Vagina (tissue), 2 donors: ENCODE results near the gene ZDHHC20. TPM values are rescaled to one million over a fixed set of nuclear protein-coding genes. Genes with fewer than 3 reads are reported as not detected.

Experiments used
- DNase-seq, 2 donors: peaks; one replicate each; pipeline ENCODE4 v3.0.0-alpha.2; 2017; ENCODE audit errors: extremely low spot score in 2 of 2
- H3K27ac ChIP-seq: fragments of 200-600 bp; sonication (generic); one replicate; pipeline ENCODE4 v1.5.1; 2019
- H3K27me3 ChIP-seq: fragments of 200-600 bp; sonication (generic); one replicate; pipeline ENCODE4 v1.5.1; 2019
- H3K36me3 ChIP-seq, 2 donors: fragments of 200-600 bp; sonication (generic); one replicate each; pipeline ENCODE4 v1.5.1; 2017 to 2019
- H3K4me1 ChIP-seq: fragments of 200-600 bp; sonication (generic); one replicate; pipeline ENCODE4 v1.5.1; 2019
- H3K4me3 ChIP-seq, 2 donors: fragments of 200-600 bp; sonication (generic); 1 replicate in 1 of 2; 2 replicates in 1 of 2; pipeline ENCODE4 v1.5.1; 2016 to 2019
- H3K9me3 ChIP-seq: fragments of 200-600 bp; sonication (generic); one replicate; pipeline ENCODE4 v1.5.1; 2019
- CTCF ChIP-seq, 3 experiments: fragments of 450-650 bp in 2 of 3; fragments of 200-600 bp in 1 of 3; sonication (generic) in 1 of 3; IDR thresholded peaks; one replicate each; pipeline ENCODE4 v1.5.1; 2017 to 2019; ENCODE audit warnings: antibody characterized with exemption in 3 of 3, mild to moderate bottlenecking in 2 of 3, moderate library complexity in 2 of 3
- POLR2A ChIP-seq, 2 donors: fragments of 450-650 bp; IDR thresholded peaks; one replicate each; pipeline ENCODE4 v1.6.1; 2017; ENCODE audit warnings: antibody characterized with exemption in 2 of 2, mild to moderate bottlenecking in 2 of 2, moderate library complexity in 2 of 2
- POLR2AphosphoS5 ChIP-seq, 2 donors: sonication (generic); formaldehyde crosslinking; IDR thresholded peaks; one replicate each; pipeline ENCODE4 v1.9.0; 2017; ENCODE audit warnings: antibody characterized with exemption in 2 of 2, mild to moderate bottlenecking in 2 of 2, low read depth in 1 of 2; ENCODE audit not compliant: insufficient read depth in 1 of 2
- intact Hi-C: fragments of 100-400 bp; cut with DNase I; formaldehyde crosslinking; loops from one replicate; pipeline ENCODE4 v1.15.1; 2023
- total RNA-seq: library from RNA; depleted of rRNA; stranded (reverse); fragments of >200 nt; gene quantifications from one replicate; pipeline ENCODE4 v1.2.3, GENCODE V29; 2016

The ZDHHC20 gene
- total RNA-seq, 1 donor from 2014 or later = 54.8 TPM

DNA sequence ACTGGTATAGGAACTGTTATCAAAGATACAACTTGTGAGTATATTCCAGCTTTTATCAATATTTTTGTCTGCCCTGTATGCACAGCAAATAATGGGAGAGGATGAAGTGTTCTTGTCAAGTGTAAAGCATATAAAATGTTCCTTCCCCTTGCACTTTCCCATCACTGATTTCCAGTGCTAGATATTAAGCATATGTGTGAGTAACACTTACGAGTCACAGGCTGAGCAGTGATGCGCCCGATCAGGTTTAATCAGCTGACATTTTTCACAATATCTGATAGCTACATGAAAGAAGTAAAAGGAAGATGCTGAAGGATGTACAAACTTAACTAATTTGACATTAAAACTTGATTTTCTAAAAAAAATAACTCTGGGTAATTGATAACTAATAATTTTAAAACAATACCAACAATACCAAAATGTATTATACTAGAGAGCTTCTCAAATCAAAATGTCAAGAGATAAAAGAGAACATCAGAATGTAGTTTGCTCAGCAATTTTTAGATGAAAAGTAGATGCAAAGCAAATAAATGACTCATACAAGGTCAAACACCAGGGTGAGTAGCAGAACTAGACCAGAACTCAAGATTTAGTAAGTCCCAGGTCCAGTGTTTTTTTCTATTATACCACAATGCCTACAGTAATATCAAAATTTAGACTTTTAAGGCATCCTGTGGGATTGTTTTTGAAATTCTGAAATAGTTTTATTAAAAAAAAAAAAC lies 56.4 kb downstream of the ZDHHC20 start:
- Histone ChIP-seq H3K4me1 (no peaks in the 10 kb centered on the region), H3K27ac (no peak overlapping the region), H3K4me3 (no peak overlapping the region), H3K27me3 (no peaks in the 10 kb centered on the region), H3K36me3 (no peaks in the 10 kb centered on the region), H3K9me3 (no peaks in the 10 kb centered on the region)
- intact Hi-C loops = no loop called here
- TF ChIP-seq CTCF (IDR thresholded peaks at IDR 0.05) (no peak), POLR2A (IDR thresholded peaks at IDR 0.05) (no peak), POLR2AphosphoS5 (IDR thresholded peaks at IDR 0.05; ENCODE audit: insufficient read depth in 1 of 2, low read depth in 1 of 2) (no peak)
- no peak for DNase-seq

DNA sequence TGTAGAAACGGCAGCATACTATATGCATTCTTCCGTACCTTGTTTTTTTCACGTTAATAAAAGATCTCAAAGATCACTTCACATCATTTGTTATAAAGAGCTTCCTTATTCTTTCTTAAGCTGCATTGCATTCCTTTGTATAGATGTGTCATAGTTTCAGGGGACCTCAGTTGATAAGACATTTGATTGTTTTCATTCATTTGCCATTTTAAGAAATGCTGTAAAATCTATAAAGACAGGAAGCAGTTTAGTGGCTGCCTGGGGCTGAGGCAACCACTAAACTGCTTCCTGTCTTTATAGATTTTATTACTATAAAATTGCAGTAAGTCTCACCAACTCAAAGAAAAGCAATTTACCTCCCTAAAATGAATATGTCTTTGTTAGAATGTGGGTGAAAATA lies 59.4 kb downstream of the ZDHHC20 start:
- H3K4me3 ChIP-seq = no peak overlapping the region
- no peak for DNase-seq
- no peak for TF ChIP-seq CTCF (IDR thresholded peaks at IDR 0.05)
- no peak for TF ChIP-seq POLR2AphosphoS5 (IDR thresholded peaks at IDR 0.05; ENCODE audit: insufficient read depth in 1 of 2, low read depth in 1 of 2)
- TF ChIP-seq POLR2A (IDR thresholded peaks at IDR 0.05) = no peak
- H3K27me3 ChIP-seq = no peaks in the 10 kb centered on the region
- intact Hi-C loops = no loop called here
- H3K27ac ChIP-seq = no peak overlapping the region
- no peaks in the 10 kb centered on the region for H3K9me3 ChIP-seq
- no peaks in the 10 kb centered on the region for H3K36me3 ChIP-seq
- H3K4me1 ChIP-seq = no peaks in the 10 kb centered on the region

GRCh38 chr13:21395953-21396352 lies 63.1 kb downstream of the ZDHHC20 start:
- no peaks in the 10 kb centered on the region for H3K4me1 ChIP-seq
- no peak overlapping the region for H3K27ac ChIP-seq
- TF ChIP-seq POLR2AphosphoS5 (IDR thresholded peaks at IDR 0.05; ENCODE audit: insufficient read depth in 1 of 2, low read depth in 1 of 2) = no peak
- no peak for TF ChIP-seq CTCF (IDR thresholded peaks at IDR 0.05)
- TF ChIP-seq POLR2A (IDR thresholded peaks at IDR 0.05) = no peak
- intact Hi-C loops = no loop called here
- H3K36me3 ChIP-seq = no peaks in the 10 kb centered on the region
- no peaks in the 10 kb centered on the region for H3K9me3 ChIP-seq
- no peaks in the 10 kb centered on the region for H3K27me3 ChIP-seq
- no peak overlapping the region for H3K4me3 ChIP-seq
- DNase-seq = no peak

DNA sequence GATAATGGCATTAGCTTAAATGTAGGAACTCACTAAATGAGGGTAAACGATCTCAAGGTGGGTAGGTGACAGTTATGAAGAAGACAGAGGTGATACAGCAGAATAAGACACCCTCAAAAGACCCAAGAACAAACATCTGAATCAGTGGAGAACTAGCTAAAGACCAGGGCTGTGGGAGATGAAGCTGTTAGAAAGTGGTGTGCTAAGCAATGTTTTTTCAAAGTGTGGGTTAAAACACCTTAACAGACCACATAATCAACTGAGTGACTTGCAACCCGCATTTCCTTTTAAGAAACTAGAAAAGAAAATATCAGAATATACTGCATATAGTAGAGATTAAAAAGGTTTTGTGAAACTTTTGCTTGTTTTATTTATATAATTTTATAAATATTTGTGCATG lies 70.0 kb downstream of the ZDHHC20 start:
- H3K4me3 ChIP-seq = no peak overlapping the region
- no peaks in the 10 kb centered on the region for H3K4me1 ChIP-seq
- H3K27me3 ChIP-seq = no peaks in the 10 kb centered on the region
- TF ChIP-seq CTCF (IDR thresholded peaks at IDR 0.05) (no peak), POLR2A (IDR thresholded peaks at IDR 0.05) (no peak), POLR2AphosphoS5 (IDR thresholded peaks at IDR 0.05; ENCODE audit: insufficient read depth in 1 of 2, low read depth in 1 of 2) (no peak)
- peaks cover 0 to 23% of the 10 kb centered on the region in 2 donors for H3K36me3 ChIP-seq
- no peak overlapping the region for H3K27ac ChIP-seq
- intact Hi-C loops = no loop called here
- DNase-seq = no peak
- H3K9me3 ChIP-seq = no peaks in the 10 kb centered on the region

DNA sequence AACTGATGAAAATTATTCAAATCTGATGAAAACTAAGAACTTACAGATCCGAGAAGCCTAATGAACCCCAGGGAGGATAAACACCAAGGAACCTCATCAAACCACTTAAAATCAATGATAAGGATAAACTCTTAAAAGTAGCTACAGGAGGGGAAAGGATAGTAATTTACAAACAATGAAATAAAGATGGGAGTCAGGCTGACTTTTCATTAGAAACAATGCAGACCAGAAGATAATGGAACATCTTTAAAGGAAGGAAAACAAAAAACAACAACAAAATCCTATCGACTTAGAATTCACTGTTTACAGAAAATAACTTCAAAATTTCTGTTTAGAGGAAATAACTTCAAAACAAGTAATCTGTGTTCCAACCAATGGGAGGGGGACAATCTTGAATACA lies 73.4 kb downstream of the ZDHHC20 start:
- Histone ChIP-seq H3K36me3 (peaks cover 0 to 46% of the 10 kb centered on the region in 2 donors), H3K4me1 (no peaks in the 10 kb centered on the region), H3K9me3 (no peaks in the 10 kb centered on the region), H3K27ac (no peak overlapping the region), H3K27me3 (no peaks in the 10 kb centered on the region), H3K4me3 (no peak overlapping the region)
- DNase-seq = no peak
- TF ChIP-seq CTCF (IDR thresholded peaks at IDR 0.05) (no peak), POLR2AphosphoS5 (IDR thresholded peaks at IDR 0.05; ENCODE audit: insufficient read depth in 1 of 2, low read depth in 1 of 2) (no peak), POLR2A (IDR thresholded peaks at IDR 0.05) (no peak)
- intact Hi-C loops = no loop called here
